Fibroblast of lung (primary cell): ENCODE measurements around the gene MAPK4. TPM values are rescaled to one million over a fixed set of nuclear protein-coding genes. Genes with fewer than 3 reads are reported as not detected.

Experiments used
- DNase-seq, 2 donors: peaks; one replicate each; pipeline versions ENCODE4 v3.0.0 to v3.0.0-alpha.2; 2010; ENCODE audit warnings: low read depth in 2 of 2
- H2AFZ ChIP-seq: 2 replicates; pipeline ENCODE4 v1.5.1; 2012; ENCODE audit warnings: low read length, control low read depth, inconsistent platforms
- H3K27ac ChIP-seq: 2 replicates; pipeline ENCODE4 v1.5.1; 2011; ENCODE audit warnings: low read length, control low read depth; ENCODE audit not compliant: insufficient read depth
- H3K27me3 ChIP-seq: 2 replicates; pipeline ENCODE4 v1.5.1; 2011; ENCODE audit warnings: mild to moderate bottlenecking, low read length; ENCODE audit not compliant: control insufficient read depth, insufficient read depth
- H3K36me3 ChIP-seq: 2 replicates; pipeline ENCODE4 v1.5.1; 2011; ENCODE audit warnings: low read length; ENCODE audit not compliant: control insufficient read depth, insufficient read depth
- H3K4me1 ChIP-seq: 2 replicates; pipeline ENCODE4 v1.5.1; 2011; ENCODE audit warnings: low read length; ENCODE audit not compliant: control insufficient read depth, insufficient read depth; ENCODE audit errors: extremely low read depth
- H3K4me2 ChIP-seq: 2 replicates; pipeline ENCODE4 v1.5.1; 2011; ENCODE audit warnings: low read length, control low read depth; ENCODE audit not compliant: insufficient read depth; ENCODE audit errors: extremely low read depth
- H3K4me3 ChIP-seq, 4 experiments: fragments of 200-600 bp in 1 of 4; sonication (generic) in 1 of 4; replicated peaks in 1 of 4; 2 replicates each; pipeline ENCODE4 v1.5.1; 2011 to 2016; ENCODE audit warnings: low read length in 4 of 4, low read depth in 3 of 4, mild to moderate bottlenecking in 3 of 4, control low read depth in 2 of 4, inconsistent platforms in 1 of 4, mixed read lengths in 1 of 4; ENCODE audit not compliant: insufficient read depth in 1 of 4; ENCODE audit errors: control extremely low read depth in 1 of 4
- H3K79me2 ChIP-seq: 2 replicates; pipeline ENCODE4 v1.5.1; 2012; ENCODE audit warnings: mild to moderate bottlenecking, low read length, inconsistent platforms; ENCODE audit not compliant: control insufficient read depth, insufficient read depth
- H3K9ac ChIP-seq: 2 replicates; pipeline ENCODE4 v1.5.1; 2011; ENCODE audit warnings: mild to moderate bottlenecking, low read length, control low read depth; ENCODE audit not compliant: insufficient read depth
- H3K9me3 ChIP-seq: 2 replicates; pipeline ENCODE4 v1.5.1; 2012; ENCODE audit warnings: low read depth, low read length; ENCODE audit not compliant: control insufficient read depth, insufficient read depth
- H4K20me1 ChIP-seq: 2 replicates; pipeline ENCODE4 v1.5.1; 2011; ENCODE audit warnings: low read length; ENCODE audit not compliant: control insufficient read depth, insufficient read depth; ENCODE audit errors: extremely low read depth
- EZH2 ChIP-seq: IDR thresholded peaks from 2 replicates; pipeline ENCODE4 v1.5.1; 2012; ENCODE audit warnings: low read length, control low read depth, mild to moderate bottlenecking; ENCODE audit errors: missing control alignments
- polyA plus RNA-seq, 2 donors: library from polyadenylated mRNA; depleted of rRNA in 1 of 2; stranded (reverse) in 1 of 2; unstranded in 1 of 2; fragments of >200 nt; gene quantifications; 2 replicates each; pipeline ENCODE4 v1.2.1, GENCODE V29; 2011 to 2012; ENCODE audit warnings: missing spikeins in 1 of 2
- total RNA-seq: library from RNA; depleted of rRNA; stranded (reverse); fragments of >200 nt; gene quantifications from 2 replicates; pipeline ENCODE4 v1.2.1, GENCODE V29; 2014
- TF ChIP-seq, protein P1 (sequence below), 2 donors: IDR thresholded peaks in 1 of 2; conservative IDR thresholded peaks in 1 of 2; 1 replicate in 1 of 2; 2 replicates in 1 of 2; pipeline ENCODE4 v1.5.1; 2011 to 2012; ENCODE audit warnings: low read length in 2 of 2, control low read depth in 1 of 2, inconsistent platforms in 1 of 2, low read depth in 1 of 2, mild to moderate bottlenecking in 1 of 2

Gene MAPK4
- total and polyA plus RNA-seq, 2 donors (not counting 1 experiment from before 2014, with no cell fraction given), result not detected

DNA sequence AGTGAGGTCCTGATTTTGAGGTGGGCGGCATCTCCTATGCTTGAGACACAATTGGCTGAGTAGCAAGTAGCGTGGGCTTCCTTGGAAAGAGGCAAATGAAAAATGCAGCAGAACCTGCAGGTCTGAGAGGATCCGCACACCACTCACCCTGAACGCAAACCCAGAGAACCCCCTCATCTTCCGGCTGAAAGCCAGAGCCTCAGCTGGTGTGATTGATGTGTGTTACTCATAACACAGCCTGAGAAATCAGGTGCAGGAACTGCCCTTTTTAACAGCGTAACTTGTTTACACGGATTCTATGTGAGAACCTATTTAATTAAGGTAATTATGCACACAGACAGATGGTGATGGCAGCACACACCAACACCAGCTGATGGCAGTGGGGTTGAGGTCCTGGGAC, 136.5 kb downstream of the MAPK4 start:
- no peaks in the 10 kb centered on the region for H3K79me2 ChIP-seq
- no peak for DNase-seq
- TF ChIP-seq, protein P1, sequence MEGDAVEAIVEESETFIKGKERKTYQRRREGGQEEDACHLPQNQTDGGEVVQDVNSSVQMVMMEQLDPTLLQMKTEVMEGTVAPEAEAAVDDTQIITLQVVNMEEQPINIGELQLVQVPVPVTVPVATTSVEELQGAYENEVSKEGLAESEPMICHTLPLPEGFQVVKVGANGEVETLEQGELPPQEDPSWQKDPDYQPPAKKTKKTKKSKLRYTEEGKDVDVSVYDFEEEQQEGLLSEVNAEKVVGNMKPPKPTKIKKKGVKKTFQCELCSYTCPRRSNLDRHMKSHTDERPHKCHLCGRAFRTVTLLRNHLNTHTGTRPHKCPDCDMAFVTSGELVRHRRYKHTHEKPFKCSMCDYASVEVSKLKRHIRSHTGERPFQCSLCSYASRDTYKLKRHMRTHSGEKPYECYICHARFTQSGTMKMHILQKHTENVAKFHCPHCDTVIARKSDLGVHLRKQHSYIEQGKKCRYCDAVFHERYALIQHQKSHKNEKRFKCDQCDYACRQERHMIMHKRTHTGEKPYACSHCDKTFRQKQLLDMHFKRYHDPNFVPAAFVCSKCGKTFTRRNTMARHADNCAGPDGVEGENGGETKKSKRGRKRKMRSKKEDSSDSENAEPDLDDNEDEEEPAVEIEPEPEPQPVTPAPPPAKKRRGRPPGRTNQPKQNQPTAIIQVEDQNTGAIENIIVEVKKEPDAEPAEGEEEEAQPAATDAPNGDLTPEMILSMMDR (conservative IDR thresholded peaks at IDR 0.05 in 1 of 2, IDR thresholded peaks at IDR 0.05 in 1 of 2; ENCODE audit: low read depth in 1 of 2, low read length in 2 of 2), result no peak
- no peak for TF ChIP-seq EZH2

DNA sequence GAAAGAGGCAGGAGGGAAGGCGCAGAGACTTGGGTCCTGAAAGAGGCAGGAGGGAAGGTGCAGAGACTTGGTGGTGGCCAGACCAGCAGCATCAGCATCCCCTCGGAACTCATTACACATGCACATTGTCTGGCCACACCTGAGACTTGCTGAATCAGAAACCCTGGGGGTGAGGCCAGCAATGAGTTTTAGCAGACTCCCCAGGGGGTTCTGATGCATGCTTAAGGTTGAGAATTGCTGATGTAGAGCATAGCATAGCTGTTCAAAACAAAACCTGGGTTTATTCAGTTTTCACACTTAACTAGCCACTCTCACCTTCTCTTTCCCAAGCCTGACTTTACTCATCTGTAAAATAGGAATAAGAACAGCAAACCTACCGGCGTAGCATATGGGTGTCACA, 137.0 kb downstream of the MAPK4 start:
- H3K4me1 ChIP-seq, result no peaks in the 10 kb centered on the region
- H4K20me1 ChIP-seq, result no peaks in the 10 kb centered on the region
- TF ChIP-seq, protein P1 (conservative IDR thresholded peaks at IDR 0.05 in 1 of 2, IDR thresholded peaks at IDR 0.05 in 1 of 2; ENCODE audit: low read depth in 1 of 2, low read length in 2 of 2), result no peak
- no peak overlapping the region for H3K27ac ChIP-seq
- H3K36me3 ChIP-seq, result no peaks in the 10 kb centered on the region
- no peak overlapping the region for H2AFZ ChIP-seq
- no peaks in the 10 kb centered on the region for H3K9me3 ChIP-seq
- H3K27me3 ChIP-seq, result no peaks in the 10 kb centered on the region
- no peaks in the 10 kb centered on the region for H3K79me2 ChIP-seq
- H3K4me2 ChIP-seq, result no peak overlapping the region
- no peak overlapping the region for H3K9ac ChIP-seq
- H3K4me3 ChIP-seq, result no peak overlapping the region
- no peak for DNase-seq

More for the DNA sequence above, 136.5 kb downstream of the MAPK4 start:
- no peaks in the 10 kb centered on the region for H4K20me1 ChIP-seq
- H3K4me1 ChIP-seq, result no peaks in the 10 kb centered on the region
- no peak overlapping the region for H3K27ac ChIP-seq
- H3K27me3 ChIP-seq, result no peaks in the 10 kb centered on the region
- no peaks in the 10 kb centered on the region for H3K36me3 ChIP-seq
- no peaks in the 10 kb centered on the region for H3K9me3 ChIP-seq
- no peak overlapping the region for H3K9ac ChIP-seq
- no peak overlapping the region for H2AFZ ChIP-seq
- H3K4me3 ChIP-seq, result no peak overlapping the region
- H3K4me2 ChIP-seq, result no peak overlapping the region

DNA sequence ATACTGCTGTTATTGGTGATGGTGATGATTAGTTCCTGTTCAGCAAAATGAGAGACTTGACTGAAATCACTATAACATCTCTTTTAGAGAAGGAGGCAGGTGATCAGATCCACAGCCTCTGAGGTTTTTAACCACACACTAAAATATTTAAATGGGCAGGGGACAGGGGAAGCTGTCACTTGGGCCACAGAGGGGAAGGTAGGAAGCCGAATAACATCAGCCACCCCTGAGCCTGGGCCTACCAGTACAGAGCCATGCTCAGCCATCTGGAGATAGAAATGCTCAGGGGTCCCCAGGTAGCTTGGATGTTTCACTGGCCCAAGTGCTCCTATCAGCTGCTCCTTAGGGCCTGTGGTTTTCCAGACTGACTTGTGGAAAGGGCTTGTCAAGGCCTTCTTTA, 137.6 kb downstream of the MAPK4 start:
- no peak for TF ChIP-seq EZH2
- TF ChIP-seq, protein P1 (conservative IDR thresholded peaks at IDR 0.05 in 1 of 2, IDR thresholded peaks at IDR 0.05 in 1 of 2; ENCODE audit: low read depth in 1 of 2, low read length in 2 of 2), result no peak
- H3K4me2 ChIP-seq, result no peak overlapping the region
- H3K27ac ChIP-seq, result no peak overlapping the region
- H3K4me3 ChIP-seq, result no peak overlapping the region
- H3K4me1 ChIP-seq, result no peaks in the 10 kb centered on the region
- H2AFZ ChIP-seq, result no peak overlapping the region
- no peak overlapping the region for H3K9ac ChIP-seq
- no peaks in the 10 kb centered on the region for H3K79me2 ChIP-seq
- no peak for DNase-seq
- H3K9me3 ChIP-seq, result no peaks in the 10 kb centered on the region
- no peaks in the 10 kb centered on the region for H4K20me1 ChIP-seq
- no peaks in the 10 kb centered on the region for H3K27me3 ChIP-seq
- H3K36me3 ChIP-seq, result no peaks in the 10 kb centered on the region
